Renal pelvis (tissue), 12 donors: ENCODE results near the gene FBL. TPM values are rescaled to one million over a fixed set of nuclear protein-coding genes. Genes with fewer than 3 reads are reported as not detected.
"Not testable (repeated sequence)": the region's sequence is repeated elsewhere in the genome, so short reads cannot be mapped to it uniquely, and the experiment has no call there.

Experiments used
- DNase-seq: peaks from one replicate; pipeline ENCODE4 v3.0.0-alpha.2; 2013
- long read RNA-seq, 16 experiments: transcript quantifications; one replicate each; lab custom pipeline, GENCODE V29; 2026
- polyA plus RNA-seq, 3 donors: library from polyadenylated mRNA; unstranded; fragments of 120-200 nt; gene quantifications; one replicate each; pipeline ENCODE4 v1.2.1, GENCODE V29; 2013; ENCODE audit not compliant: insufficient read length in 3 of 3

Gene FBL
- 100 to 1,000 TPM; 328 to 373 (median 335) TPM for polyA plus RNA-seq
- long read RNA-seq, donor 1, transcript FBL-201 (9 exons, 1,160 nt): major isoform, 72 of 129 reads
- long read RNA-seq, donor 1, partial matches to known transcripts: 45 of 129 reads
- long read RNA-seq, donor 1, other reads (novel, unspliced or antisense): 9 of 129 reads
- long read RNA-seq, donor 2, transcript FBL-201 (9 exons, 1,160 nt): major isoform, 90 of 136 reads
- long read RNA-seq, donor 2, partial matches to known transcripts: 30 of 136 reads
- long read RNA-seq, donor 2, other reads (novel, unspliced or antisense): 16 of 136 reads
- long read RNA-seq, donor 3, transcript FBL-201 (9 exons, 1,160 nt): major isoform, 54 of 108 reads
- long read RNA-seq, donor 3, partial matches to known transcripts: 42 of 108 reads
- long read RNA-seq, donor 3, other reads (novel, unspliced or antisense): 10 of 108 reads
- long read RNA-seq, donor 4, transcript FBL-201 (9 exons, 1,160 nt): major isoform, 71 of 122 reads
- long read RNA-seq, donor 4, partial matches to known transcripts: 41 of 122 reads
- long read RNA-seq, donor 4, other reads (novel, unspliced or antisense): 8 of 122 reads
- long read RNA-seq, donor 5, transcript FBL-201 (9 exons, 1,160 nt): major isoform, 31 of 55 reads
- long read RNA-seq, donor 5, partial matches to known transcripts: 19 of 55 reads
- long read RNA-seq, donor 5, other reads (novel, unspliced or antisense): 5 of 55 reads
- long read RNA-seq, donor 6, transcript FBL-201 (9 exons, 1,160 nt): major isoform, 51 of 118 reads
- long read RNA-seq, donor 6, partial matches to known transcripts: 58 of 118 reads
- long read RNA-seq, donor 6, other reads (novel, unspliced or antisense): 9 of 118 reads
- long read RNA-seq, donor 7, transcript FBL-201 (9 exons, 1,160 nt): major isoform, 75 of 140 reads
- long read RNA-seq, donor 7, partial matches to known transcripts: 56 of 140 reads
- long read RNA-seq, donor 7, other reads (novel, unspliced or antisense): 9 of 140 reads
- long read RNA-seq, donor 8, transcript FBL-201 (9 exons, 1,160 nt): major isoform, 19 of 30 reads
- long read RNA-seq, donor 8, partial matches to known transcripts: 10 of 30 reads
- long read RNA-seq, donor 8, other reads (novel, unspliced or antisense): 0 of 30 reads
- long read RNA-seq, donor 9, transcript FBL-201 (9 exons, 1,160 nt): major isoform, 78 of 135 reads
- long read RNA-seq, donor 9, partial matches to known transcripts: 45 of 135 reads
- long read RNA-seq, donor 9, other reads (novel, unspliced or antisense): 8 of 135 reads
- long read RNA-seq, donor 10, transcript FBL-201 (9 exons, 1,160 nt): major isoform, 69 of 114 reads
- long read RNA-seq, donor 10, partial matches to known transcripts: 35 of 114 reads
- long read RNA-seq, donor 10, other reads (novel, unspliced or antisense): 8 of 114 reads
- long read RNA-seq, donor 11, transcript FBL-201 (9 exons, 1,160 nt): major isoform, 39 of 82 reads
- long read RNA-seq, donor 11, partial matches to known transcripts: 40 of 82 reads
- long read RNA-seq, donor 11, other reads (novel, unspliced or antisense): 0 of 82 reads
- long read RNA-seq, donor 12, transcript FBL-201 (9 exons, 1,160 nt): major isoform, 111 of 182 reads
- long read RNA-seq, donor 12, partial matches to known transcripts: 44 of 182 reads
- long read RNA-seq, donor 12, other reads (novel, unspliced or antisense): 25 of 182 reads
- long read RNA-seq, donor 13, transcript FBL-201 (9 exons, 1,160 nt): major isoform, 26 of 77 reads
- long read RNA-seq, donor 13, partial matches to known transcripts: 50 of 77 reads
- long read RNA-seq, donor 13, other reads (novel, unspliced or antisense): 0 of 77 reads
- long read RNA-seq, donor 14: 0 reads
- long read RNA-seq, donor 15, transcript FBL-201 (9 exons, 1,160 nt): major isoform, 98 of 165 reads
- long read RNA-seq, donor 15, partial matches to known transcripts: 54 of 165 reads
- long read RNA-seq, donor 15, other reads (novel, unspliced or antisense): 11 of 165 reads
- long read RNA-seq, donor 16, transcript FBL-201 (9 exons, 1,160 nt): major isoform, 69 of 146 reads
- long read RNA-seq, donor 16, partial matches to known transcripts: 57 of 146 reads
- long read RNA-seq, donor 16, other reads (novel, unspliced or antisense): 15 of 146 reads

DNA sequence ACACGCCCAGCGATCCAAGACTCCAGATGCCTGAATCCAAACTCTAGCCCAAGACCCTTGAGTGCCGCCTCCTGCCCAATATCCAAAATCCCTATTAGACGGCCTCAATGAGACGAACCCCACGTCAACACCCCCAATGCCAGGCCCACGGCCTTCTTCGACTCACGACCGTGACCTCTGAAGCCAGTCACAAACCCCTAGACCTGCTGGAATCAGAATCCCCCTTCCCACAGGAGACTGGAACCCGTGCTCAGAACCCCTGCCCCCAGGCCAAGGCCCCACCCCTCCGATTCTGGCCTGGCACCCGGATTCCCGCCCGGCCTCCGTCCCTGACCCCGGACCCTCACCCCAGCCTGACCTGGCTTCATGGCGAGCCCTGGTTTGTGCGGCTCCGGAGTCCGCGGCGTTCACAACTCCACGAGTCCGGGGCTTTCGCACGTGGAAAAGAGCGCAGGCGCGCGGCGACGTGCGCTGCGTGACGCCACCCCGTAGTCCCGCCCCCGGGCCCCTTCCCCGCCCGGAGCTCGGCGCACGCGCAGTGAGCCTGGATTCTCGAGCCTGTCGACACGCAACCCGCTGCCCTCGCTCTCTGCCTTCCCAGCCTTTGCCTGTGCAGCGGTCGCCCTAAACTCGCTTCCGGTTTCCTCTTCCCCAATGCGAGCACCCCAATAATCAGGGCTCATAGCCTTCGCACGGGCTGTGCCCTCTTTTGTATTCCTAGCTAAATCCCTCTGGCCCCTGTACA, at the start of gene FBL:
FBL (minus strand) TSS at position 447 of the 745 bp plus-strand sequence; CDS start at position 368, 79 bp downstream.
- DNase-seq: peak; percentile 92

GRCh38 chr19:39895096-39895495, 48.9 kb upstream of the FBL start:
- DNase-seq: not testable (repeated sequence)

DNA sequence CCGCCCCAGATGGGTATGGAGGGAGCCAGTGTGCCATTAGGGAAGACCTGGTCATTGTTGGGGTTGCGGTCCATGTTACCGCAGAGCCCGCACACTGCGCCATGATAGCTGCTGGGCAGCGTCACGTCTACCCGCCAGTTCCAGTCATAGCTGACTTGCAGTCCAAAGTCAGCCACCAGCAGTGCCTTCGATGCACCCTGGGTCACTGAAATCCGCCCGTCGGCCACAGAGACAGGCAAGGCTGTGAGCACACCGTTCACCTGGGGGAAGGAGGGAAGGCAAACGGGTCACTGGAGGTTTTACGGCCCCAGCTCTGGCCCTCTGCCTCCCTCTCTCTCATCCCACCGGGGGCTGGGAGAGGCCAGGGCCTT, 48.0 kb upstream of the FBL start:
- DNase-seq: not testable (repeated sequence)

- not testable (repeated sequence) for DNase-seq
Observed at GRCh38 chr19:39893366-39894235, 47.4 kb upstream of the FBL start.

DNA sequence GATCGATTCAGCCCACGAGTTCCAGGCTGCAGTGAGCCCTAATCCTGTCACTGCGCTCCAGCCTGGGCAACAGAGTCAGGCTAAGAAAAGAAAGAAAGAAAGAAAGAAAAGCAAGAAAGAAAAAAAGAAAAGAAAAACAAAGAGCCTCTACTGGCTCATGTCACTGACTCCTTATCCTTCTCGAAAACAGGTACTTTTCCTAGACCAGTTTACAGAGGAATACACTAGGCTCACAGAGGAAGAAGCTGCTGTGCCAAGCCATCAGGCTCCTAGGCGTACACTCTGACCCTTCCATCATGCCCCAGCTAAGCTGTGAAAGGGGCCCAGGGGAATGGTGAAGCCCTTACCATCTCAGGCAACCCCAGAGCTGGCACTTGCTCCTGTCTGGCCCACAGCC, 46.3 kb upstream of the FBL start:
- not testable (repeated sequence) for DNase-seq

DNA sequence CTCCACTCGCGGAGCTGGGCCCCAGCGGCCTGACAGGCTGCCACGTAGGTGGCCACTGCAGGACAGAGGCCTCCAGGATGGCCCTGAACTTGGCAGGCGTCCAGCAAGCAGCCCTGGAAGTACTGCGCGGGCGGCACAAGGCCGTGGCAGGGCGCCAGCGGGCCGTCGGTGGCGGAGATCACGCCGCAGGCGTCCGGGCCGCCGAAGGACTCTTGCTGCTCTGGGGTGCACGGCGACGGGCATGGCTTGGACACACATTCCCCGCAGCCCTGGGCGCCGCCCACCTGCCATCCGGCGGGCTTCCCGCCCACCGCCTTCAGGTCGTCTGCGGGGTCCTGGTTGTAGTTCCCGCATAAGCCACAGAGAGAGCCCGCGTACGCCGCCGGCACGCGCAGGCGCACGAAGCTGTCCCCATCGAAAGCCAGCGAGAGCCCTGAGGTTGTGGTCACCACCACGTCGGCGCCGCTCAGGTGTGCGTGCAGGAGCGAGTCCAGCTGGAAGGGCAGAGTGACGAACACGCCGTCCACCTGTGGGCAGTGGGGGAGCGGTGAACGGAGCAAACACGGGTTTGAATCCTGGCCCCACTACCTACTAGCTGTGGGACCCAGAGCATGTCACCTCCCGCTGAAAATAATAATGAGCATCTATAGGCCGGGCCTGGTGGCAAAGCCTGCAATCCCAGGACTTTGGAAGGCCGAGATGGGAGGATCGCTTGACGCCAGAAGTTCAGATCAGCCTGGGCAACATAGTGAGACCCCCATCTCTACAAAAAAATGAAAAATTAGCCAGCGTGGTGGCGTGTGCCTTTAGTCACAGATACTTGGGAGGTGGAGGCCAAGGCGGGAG, 45.7 kb upstream of the FBL start:
- peak; percentile 28 for DNase-seq

DNA sequence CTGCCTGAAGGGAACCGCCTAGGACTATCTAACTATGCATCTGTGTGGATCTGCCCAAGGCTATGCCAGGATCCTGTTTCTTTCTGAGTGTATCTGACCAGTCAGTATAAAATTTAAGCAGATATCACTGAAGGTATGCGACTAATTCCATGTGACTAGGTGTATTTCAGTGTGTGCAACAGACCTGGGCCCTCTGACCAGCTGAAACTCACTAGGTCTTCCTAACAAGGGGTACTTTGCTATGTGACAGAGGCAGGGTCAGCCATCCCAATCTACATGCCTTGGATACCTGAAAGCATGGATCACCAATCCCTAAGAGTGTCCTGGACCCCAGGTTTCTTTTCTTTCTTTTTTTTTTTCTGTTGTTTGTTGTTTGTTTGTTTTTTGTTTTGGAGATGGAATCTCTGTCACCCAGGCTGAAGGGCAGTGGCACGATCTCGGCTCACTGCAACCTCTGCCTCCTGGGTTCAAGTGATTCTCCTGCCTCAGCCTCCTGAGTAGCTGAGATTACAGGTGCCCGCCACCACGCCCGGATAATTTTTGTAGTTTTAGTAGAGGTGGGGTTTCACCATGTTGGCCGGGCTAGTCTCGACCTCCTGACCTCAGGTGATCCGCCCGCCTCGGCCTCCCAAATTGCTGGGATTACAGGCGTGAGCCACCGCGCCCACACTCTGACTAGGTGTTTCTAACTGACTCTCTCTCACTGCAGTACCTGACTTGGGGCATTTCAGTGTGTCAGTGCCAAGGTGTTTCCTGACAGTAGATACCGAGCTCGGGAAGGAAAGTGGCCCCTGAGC, 44.8 kb upstream of the FBL start:
- DNase-seq: no peak

- not testable (repeated sequence) for DNase-seq
Observed at GRCh38 chr19:39889872-39890754, 43.9 kb upstream of the FBL start.

DNA sequence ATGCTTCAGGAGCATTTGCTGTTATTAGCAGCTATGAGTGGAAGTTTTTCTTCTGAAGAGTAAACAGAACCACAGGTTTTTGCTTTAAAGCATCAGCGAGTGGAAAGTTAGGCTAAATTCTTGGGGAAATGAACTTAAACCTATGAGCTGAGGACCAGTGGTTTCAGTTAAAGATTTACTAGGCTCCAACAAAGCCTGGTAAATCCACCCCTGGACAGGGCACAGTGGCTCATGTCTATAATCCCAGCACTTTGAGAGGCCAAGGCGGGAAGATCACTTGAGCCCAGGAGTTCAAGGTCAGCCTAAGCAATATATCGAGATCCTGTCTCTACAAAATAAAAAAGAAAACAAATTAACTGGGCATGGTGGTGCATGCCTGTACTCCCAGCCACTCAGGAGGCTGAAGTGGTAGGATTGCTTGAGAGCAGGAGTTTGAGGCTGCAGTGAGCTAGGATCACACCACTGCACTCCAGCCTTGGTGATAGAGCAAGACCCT, 41.3 kb upstream of the FBL start:
- DNase-seq: not testable (repeated sequence)

DNA sequence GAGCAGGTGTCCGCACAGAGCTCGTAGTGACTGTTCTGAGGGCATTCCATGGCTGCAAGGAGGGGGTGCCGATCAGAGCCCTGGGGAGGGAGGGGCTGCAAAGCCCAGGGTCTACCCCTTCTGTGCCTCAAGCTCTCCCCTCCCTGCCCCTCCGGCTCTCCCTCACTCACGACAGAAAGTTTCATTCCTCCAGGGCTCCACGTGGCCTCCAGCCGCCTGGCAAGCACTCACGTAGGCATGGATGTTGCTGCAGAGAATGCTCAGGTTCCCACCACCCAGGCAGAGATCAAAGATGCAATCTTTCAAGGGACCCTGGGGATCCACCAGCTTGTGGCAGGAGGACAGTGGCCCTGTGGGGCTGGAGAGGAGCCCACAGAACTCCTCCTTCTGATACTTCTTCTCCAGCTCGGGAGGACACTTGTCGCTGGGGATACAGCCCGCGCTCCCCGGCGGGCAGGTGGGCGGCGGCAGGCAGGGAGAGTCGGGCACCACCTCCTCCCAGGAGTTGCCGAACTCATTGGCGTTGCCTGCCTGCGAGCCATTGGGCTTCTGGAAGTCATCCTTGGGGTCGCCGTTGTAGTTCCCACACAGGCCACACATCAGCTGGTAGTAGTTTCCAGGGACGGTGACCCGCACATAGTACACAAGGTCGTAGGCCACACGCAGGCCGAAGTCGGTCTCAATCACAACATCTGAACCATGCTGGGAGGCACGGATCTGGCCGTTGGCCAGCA, 39.8 kb upstream of the FBL start:
- DNase-seq: not testable (repeated sequence)

DNA sequence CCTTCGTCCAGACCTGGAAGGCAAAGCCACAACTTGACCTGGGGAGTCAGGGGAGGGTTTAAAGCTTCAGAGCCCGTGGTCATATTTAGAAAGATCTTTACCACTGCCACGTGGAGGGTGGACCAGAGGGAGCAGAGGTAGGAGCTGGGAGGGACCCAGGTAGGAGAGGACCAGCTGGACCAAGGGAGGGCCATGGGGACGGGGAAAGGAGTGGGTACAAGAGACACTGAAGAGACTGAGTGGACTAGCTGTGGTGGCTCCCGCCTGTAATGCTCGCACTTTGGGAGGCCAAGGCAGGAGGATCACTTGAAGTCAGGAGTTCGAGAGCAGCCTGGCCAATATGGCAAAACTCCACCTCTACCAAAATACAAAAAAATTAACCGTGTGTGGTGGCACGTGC, 38.5 kb upstream of the FBL start:
- not testable (repeated sequence) for DNase-seq

DNA sequence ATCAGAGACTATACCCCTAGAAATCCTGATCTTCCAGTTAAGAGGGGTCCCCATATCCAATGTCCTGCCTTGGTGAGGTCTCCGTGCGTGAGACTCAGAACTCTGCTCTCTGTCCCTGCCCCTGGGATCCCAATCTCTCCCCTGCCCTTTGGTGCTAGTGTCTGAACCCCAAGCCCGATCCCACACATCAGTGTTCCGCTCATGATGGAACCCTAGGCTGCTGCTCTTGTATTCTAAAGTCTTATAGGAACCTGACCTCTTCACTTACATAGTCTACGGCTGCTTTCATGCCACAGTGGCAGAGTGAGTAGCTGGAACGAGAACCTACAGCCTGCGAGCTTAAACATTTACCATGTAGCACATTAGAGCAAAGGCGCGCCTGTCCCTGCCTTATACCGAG, 36.5 kb upstream of the FBL start:
- DNase-seq: not testable (repeated sequence)

DNA sequence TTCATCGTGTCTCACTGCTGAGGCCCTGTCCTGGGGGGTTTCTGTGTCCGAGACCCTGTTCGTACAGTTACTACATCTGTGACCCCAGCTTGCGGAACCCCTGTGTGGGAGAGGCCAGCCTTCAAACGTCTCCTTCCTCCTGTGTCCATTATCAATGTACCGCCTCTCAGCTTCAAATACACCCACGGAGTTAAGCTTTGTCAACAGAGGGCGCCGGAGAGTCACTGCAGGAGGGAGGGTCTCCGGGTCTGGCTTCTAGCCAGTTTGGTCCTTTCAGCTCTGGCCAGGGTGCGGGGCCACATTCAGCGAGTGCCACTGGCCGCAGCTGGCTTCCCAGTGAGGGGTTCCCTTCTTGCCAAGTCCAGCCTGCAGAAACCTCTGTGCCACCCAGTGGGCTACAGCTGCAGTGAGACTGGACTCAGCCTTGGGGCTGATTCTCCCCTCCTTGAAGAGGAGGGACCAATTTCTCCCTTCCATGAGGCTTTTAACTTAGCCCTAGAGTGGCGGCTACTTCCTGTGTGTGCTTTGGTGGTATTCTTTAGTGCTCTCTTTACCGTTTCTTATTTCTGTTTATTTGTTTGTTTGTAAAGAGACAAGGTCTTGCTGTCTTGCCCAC, 35.4 kb upstream of the FBL start:
- DNase-seq: peak; percentile 28

GRCh38 chr19:39880241-39880640, 34.1 kb upstream of the FBL start:
- DNase-seq: not testable (repeated sequence)
